Retinal pigment epithelial cell (primary cell): Measurements from ENCODE around the gene LTB4R2.

Source experiments
- DNase-seq: peaks from one replicate; pipeline ENCODE4 v3.0.0-alpha.2; 2010; ENCODE audit warnings: low read depth
- H3K4me3 ChIP-seq: 2 replicates; pipeline ENCODE4 v1.5.1; 2011; ENCODE audit warnings: mild to moderate bottlenecking, low read length, control low read depth, moderate library complexity
- TF ChIP-seq, protein P1 (sequence below): conservative IDR thresholded peaks from 2 replicates; pipeline ENCODE4 v1.5.1; 2011; ENCODE audit warnings: low read depth, low read length, control low read depth, inconsistent platforms

The LTB4R2 gene

GRCh38 chr14:24329736-24330135 is 19.8 kb downstream of the LTB4R2 start:
- DNase-seq: no peak
- TF ChIP-seq, protein P1, sequence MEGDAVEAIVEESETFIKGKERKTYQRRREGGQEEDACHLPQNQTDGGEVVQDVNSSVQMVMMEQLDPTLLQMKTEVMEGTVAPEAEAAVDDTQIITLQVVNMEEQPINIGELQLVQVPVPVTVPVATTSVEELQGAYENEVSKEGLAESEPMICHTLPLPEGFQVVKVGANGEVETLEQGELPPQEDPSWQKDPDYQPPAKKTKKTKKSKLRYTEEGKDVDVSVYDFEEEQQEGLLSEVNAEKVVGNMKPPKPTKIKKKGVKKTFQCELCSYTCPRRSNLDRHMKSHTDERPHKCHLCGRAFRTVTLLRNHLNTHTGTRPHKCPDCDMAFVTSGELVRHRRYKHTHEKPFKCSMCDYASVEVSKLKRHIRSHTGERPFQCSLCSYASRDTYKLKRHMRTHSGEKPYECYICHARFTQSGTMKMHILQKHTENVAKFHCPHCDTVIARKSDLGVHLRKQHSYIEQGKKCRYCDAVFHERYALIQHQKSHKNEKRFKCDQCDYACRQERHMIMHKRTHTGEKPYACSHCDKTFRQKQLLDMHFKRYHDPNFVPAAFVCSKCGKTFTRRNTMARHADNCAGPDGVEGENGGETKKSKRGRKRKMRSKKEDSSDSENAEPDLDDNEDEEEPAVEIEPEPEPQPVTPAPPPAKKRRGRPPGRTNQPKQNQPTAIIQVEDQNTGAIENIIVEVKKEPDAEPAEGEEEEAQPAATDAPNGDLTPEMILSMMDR: no peak
- H3K4me3 ChIP-seq: no peak overlapping the region

GRCh38 chr14:24330973-24331674 is 21.2 kb downstream of the LTB4R2 start:
- TF ChIP-seq, protein P1: no peak
- DNase-seq: no peak

GRCh38 chr14:24331731-24332267 is 21.9 kb downstream of the LTB4R2 start:
- no peak for DNase-seq
- no peak overlapping the region for H3K4me3 ChIP-seq
- TF ChIP-seq, protein P1: no peak

More at GRCh38 chr14:24330973-24331674, 21.2 kb downstream of the LTB4R2 start:
- no peak overlapping the region for H3K4me3 ChIP-seq

DNA sequence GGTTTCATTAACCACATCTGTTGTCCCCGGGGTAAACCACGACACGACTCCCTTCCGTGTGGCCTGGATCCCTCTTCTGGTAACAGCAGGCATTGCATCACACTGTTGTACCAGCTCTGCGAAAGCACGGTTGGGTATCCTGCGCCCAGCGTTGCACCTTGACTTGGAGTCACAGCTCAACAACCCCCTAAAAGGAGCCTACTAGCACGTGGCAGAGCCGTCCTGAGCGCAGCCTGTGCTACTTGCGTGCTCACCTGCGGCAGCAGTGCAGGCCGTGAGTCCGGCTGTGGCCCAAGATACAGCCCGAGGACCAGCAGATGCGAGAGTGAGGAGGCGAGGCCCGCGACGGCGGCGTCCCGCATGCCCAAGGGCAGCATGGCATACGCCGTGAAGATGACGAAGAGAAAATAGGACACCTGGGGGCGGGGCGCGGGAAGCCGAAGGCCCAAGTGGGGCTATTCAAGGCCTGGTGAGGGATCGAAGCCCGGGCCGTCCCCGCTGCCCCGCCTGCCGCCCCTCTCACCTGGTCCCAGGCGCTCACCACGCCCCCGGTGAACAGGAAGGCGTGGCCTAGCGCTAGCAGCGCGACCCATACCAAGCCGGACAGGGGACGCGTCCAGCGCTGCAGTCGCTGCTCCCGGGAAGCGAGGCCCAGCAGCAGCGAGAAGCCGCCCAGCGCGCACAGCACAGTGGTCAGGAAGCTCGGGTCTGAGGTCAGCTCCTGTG is 22.5 kb downstream of the LTB4R2 start:
- no peak for DNase-seq
- peak overlapping the region; percentile 20 for H3K4me3 ChIP-seq
- TF ChIP-seq, protein P1: peak; percentile 81

- TF ChIP-seq, protein P1: no peak
- H3K4me3 ChIP-seq: no peak within 1 kb of the TSS
- DNase-seq: no peak
Measured at GRCh38 chr14:24334431-24335291, 24.7 kb downstream of the LTB4R2 start, which contains the start of gene ADCY4. Gene ADCY4 (minus strand): TSS chr14:24335071. CDS start chr14:24334652, 419 bp downstream.

DNA sequence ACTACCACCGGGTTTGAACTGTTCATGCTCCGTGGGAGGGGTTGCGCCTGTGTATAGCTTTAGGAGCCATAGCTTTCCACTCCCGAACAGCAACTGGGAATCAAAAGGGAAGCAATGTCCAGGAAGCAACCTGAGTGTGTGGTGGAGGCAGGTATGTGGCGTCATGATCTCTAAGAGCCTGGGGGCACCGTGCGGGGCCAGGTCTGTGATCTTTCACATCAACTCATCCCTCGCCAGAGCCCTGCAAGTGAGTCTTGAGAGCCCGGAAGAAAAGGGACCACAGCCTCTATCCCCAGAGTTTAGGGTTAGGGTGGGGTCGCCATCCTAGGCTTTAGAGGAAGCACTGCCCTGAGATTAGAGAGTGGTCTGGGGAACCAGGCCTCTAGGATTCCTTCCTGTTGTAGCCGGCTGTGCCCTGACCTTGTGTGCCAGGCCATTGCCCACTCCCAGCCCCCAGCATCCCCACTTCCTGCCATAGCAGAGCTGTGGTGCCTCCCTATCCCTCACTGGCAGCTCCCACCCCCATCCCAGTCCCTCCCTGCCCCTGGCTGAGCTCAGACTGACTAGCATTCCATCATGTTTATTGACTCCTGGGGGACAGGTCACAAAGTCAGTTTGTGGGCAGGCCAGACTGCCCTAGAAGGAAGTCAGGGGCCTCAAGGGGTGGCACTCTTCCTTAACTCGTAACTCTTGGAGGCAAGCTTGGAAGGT is 25.7 kb downstream of the LTB4R2 start:
- DNase-seq: no peak
- H3K4me3 ChIP-seq: no peak overlapping the region
- TF ChIP-seq, protein P1: no peak
